HTERT RPE-1 (cell line): ENCODE data around the gene COQ10A.
"Not testable (repeated sequence)": the region's sequence is repeated elsewhere in the genome, so short reads cannot be mapped to it uniquely, and the experiment has no call there.

Source experiments
- in situ Hi-C: fragments of 300-500 bp; cut with MboI; formaldehyde crosslinking; loops from 4 replicates; pipeline ENCODE4 v1.14.3; 2020; ENCODE audit warnings: low sequenced_read_pairs

The COQ10A gene

GRCh38 chr12:56274299-56274698, 7.6 kb downstream of the COQ10A start:
- in situ Hi-C loops, result no loop called here

- in situ Hi-C loops, result no loop called here
These were observed 12.2 kb downstream of the COQ10A start for GRCh38 chr12:56278905-56279304.

- in situ Hi-C loops, result no loop called here
These were observed 14.1 kb downstream of the COQ10A start for GRCh38 chr12:56280849-56281248.

- in situ Hi-C loops, result no loop called here
These were observed 15.3 kb downstream of the COQ10A start for GRCh38 chr12:56282030-56282429.

- in situ Hi-C loops, result no loop called here
These were observed 15.8 kb downstream of the COQ10A start for GRCh38 chr12:56282579-56282978.

GRCh38 chr12:56284263-56284662, 17.5 kb downstream of the COQ10A start:
- in situ Hi-C loops, result not testable (repeated sequence)

- in situ Hi-C loops, result no loop called here
These were observed 19.5 kb downstream of the COQ10A start for GRCh38 chr12:56286044-56286830.

- in situ Hi-C loops, result no loop called here
These were observed 22.1 kb downstream of the COQ10A start for GRCh38 chr12:56288705-56289387.

- in situ Hi-C loops, result no loop called here
These were observed 27.1 kb downstream of the COQ10A start for GRCh38 chr12:56293795-56294194.

- in situ Hi-C loops, result no loop called here
These were observed 29.6 kb downstream of the COQ10A start for GRCh38 chr12:56296295-56296694.

GRCh38 chr12:56297400-56297799, 30.7 kb downstream of the COQ10A start:
- in situ Hi-C loops, result no loop called here

GRCh38 chr12:56298828-56299227, 32.1 kb downstream of the COQ10A start:
- in situ Hi-C loops, result no loop called here

GRCh38 chr12:56299308-56299852, 32.6 kb downstream of the COQ10A start:
- in situ Hi-C loops, result no loop called here

- in situ Hi-C loops, result no loop called here
These were observed 33.3 kb downstream of the COQ10A start, which contains the start of gene CS for GRCh38 chr12:56299853-56300643. Gene CS (minus strand): TSS chr12:56300330. CDS start chr12:56300201, 129 bp downstream.

- in situ Hi-C loops, result no loop called here
These were observed 34.1 kb downstream of the COQ10A start for GRCh38 chr12:56300644-56301464.

GRCh38 chr12:56304276-56304675, 37.5 kb downstream of the COQ10A start:
- in situ Hi-C loops, result no loop called here

GRCh38 chr12:56304872-56305590, 38.3 kb downstream of the COQ10A start:
- in situ Hi-C loops, result no loop called here

GRCh38 chr12:56307221-56307965, 40.7 kb downstream of the COQ10A start:
- in situ Hi-C loops, result no loop called here

- in situ Hi-C loops, result no loop called here
These were observed 42.0 kb downstream of the COQ10A start for GRCh38 chr12:56308714-56309113.
